HL-60 (cell line): ENCODE data around the gene NTN1.

Experiments used
- DNase-seq, 2 experiments: peaks; one replicate each; pipeline ENCODE4 v3.0.0-alpha.2; 2010 to 2020; ENCODE audit warnings: low read depth in 1 of 2, low spot score in 1 of 2
- H3K27ac ChIP-seq: fragments of 250-450 bp; sonication (Bioruptor Pico); replicated peaks from 2 replicates; pipeline ENCODE4 v1.5.1; 2020; ENCODE audit warnings: mild to moderate bottlenecking, moderate library complexity
- H3K27me3 ChIP-seq: fragments of 250-450 bp; sonication (Bioruptor Pico); 2 replicates; pipeline ENCODE4 v1.5.1; 2021; ENCODE audit warnings: mild to moderate bottlenecking, moderate library complexity; ENCODE audit not compliant: insufficient read depth, poor library complexity, severe bottlenecking
- H3K4me3 ChIP-seq: replicated peaks from 2 replicates; pipeline ENCODE4 v1.5.1; 2011; ENCODE audit warnings: mild to moderate bottlenecking, control low read depth, low read length; ENCODE audit not compliant: insufficient read depth
- GABPA ChIP-seq: IDR thresholded peaks from 2 replicates; pipeline ENCODE4 v1.6.1; 2012; ENCODE audit warnings: low read depth
- POLR2AphosphoS5 ChIP-seq: IDR thresholded peaks from 2 replicates; pipeline ENCODE4 v1.6.1; 2012; ENCODE audit warnings: low read depth
- SPI1 ChIP-seq: IDR thresholded peaks from 2 replicates; pipeline ENCODE4 v1.6.1; 2012; ENCODE audit warnings: low read depth, mild to moderate bottlenecking, borderline replicate concordance
- TF ChIP-seq, protein P1 (sequence below): IDR thresholded peaks from one replicate; pipeline ENCODE4 v1.5.1; 2011; ENCODE audit warnings: low read length, control low read depth, inconsistent platforms; ENCODE audit not compliant: insufficient read depth
- TF ChIP-seq, protein P2 (sequence below): IDR thresholded peaks from 2 replicates; pipeline ENCODE4 v1.6.1; 2012; ENCODE audit warnings: low read depth; ENCODE audit not compliant: insufficient replicate concordance

NTN1 gene

DNA sequence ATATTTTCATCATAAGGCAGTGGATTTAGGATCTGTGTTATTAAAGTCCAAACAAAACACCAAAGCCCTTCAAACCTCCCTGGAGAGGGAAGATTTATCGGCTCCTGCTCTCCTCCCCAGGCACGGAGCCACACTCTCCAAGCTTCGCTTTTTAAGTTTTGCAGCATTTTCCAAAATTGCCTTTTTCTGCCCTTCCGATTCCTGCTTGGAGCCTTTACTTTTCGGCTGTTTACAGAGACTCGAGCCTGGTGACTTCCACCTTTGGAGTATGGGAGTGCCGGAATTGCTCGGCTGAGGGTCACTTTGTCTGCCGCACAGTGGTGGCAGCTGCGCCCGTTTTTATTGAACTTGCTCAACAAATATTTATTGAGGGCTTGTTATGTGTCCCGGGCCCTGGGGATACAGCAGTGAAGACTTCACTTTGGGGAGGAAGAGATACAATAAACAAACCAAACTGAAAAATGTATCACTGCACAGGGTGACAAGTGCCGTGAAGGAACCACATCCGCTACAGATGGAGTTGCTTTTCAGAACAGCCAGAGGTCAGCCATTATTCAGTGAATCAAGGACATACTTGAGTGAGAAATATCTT, 185.5 kb downstream of the NTN1 start:
- TF ChIP-seq, protein P1, sequence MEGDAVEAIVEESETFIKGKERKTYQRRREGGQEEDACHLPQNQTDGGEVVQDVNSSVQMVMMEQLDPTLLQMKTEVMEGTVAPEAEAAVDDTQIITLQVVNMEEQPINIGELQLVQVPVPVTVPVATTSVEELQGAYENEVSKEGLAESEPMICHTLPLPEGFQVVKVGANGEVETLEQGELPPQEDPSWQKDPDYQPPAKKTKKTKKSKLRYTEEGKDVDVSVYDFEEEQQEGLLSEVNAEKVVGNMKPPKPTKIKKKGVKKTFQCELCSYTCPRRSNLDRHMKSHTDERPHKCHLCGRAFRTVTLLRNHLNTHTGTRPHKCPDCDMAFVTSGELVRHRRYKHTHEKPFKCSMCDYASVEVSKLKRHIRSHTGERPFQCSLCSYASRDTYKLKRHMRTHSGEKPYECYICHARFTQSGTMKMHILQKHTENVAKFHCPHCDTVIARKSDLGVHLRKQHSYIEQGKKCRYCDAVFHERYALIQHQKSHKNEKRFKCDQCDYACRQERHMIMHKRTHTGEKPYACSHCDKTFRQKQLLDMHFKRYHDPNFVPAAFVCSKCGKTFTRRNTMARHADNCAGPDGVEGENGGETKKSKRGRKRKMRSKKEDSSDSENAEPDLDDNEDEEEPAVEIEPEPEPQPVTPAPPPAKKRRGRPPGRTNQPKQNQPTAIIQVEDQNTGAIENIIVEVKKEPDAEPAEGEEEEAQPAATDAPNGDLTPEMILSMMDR, result no peak
- no peak for TF ChIP-seq POLR2AphosphoS5
- no peak for TF ChIP-seq GABPA
- TF ChIP-seq SPI1, result no peak
- TF ChIP-seq, protein P2, sequence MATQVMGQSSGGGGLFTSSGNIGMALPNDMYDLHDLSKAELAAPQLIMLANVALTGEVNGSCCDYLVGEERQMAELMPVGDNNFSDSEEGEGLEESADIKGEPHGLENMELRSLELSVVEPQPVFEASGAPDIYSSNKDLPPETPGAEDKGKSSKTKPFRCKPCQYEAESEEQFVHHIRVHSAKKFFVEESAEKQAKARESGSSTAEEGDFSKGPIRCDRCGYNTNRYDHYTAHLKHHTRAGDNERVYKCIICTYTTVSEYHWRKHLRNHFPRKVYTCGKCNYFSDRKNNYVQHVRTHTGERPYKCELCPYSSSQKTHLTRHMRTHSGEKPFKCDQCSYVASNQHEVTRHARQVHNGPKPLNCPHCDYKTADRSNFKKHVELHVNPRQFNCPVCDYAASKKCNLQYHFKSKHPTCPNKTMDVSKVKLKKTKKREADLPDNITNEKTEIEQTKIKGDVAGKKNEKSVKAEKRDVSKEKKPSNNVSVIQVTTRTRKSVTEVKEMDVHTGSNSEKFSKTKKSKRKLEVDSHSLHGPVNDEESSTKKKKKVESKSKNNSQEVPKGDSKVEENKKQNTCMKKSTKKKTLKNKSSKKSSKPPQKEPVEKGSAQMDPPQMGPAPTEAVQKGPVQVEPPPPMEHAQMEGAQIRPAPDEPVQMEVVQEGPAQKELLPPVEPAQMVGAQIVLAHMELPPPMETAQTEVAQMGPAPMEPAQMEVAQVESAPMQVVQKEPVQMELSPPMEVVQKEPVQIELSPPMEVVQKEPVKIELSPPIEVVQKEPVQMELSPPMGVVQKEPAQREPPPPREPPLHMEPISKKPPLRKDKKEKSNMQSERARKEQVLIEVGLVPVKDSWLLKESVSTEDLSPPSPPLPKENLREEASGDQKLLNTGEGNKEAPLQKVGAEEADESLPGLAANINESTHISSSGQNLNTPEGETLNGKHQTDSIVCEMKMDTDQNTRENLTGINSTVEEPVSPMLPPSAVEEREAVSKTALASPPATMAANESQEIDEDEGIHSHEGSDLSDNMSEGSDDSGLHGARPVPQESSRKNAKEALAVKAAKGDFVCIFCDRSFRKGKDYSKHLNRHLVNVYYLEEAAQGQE, result no peak

DNA sequence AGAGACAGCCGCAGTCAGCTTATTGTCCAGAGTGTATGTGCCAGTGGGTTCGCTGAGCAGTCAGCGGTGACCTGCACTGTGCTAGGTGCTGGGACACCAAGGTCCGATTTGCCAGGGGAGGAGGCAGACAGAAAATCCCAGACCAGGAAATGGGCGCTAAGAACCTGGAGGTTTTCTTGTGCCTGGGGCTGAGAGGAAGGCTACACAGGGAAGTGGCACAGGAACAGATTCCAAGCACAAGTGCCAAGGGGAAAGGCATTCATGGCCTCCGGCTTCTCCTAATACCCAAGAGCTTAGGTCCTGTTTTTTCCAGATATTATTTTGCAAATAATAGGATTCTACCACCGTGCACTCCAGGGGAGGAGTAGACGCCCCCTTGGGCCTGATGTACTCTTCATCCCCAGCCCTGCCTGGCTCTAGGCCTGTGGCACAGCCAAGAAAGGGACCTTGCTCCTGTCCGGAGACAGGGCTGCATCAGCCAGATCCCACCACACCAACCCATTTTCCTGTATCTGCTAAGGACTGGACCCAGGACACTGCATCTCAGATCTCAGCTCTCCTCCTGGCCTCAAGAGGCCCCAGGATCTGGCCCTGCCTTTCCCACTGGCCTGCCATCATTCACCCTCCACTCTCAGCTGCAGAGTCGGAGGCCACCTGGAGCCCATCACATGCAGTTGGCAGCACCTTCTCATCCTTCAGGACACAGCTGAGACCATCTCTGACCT, 187.2 kb downstream of the NTN1 start:
- no peak for DNase-seq
- Histone ChIP-seq H3K4me3 (no peak overlapping the region), H3K27me3 (no peaks in the 10 kb centered on the region), H3K27ac (no peak overlapping the region)
- TF ChIP-seq SPI1 (no peak), POLR2AphosphoS5 (no peak), GABPA (no peak)
- TF ChIP-seq, protein P2, result no peak
- TF ChIP-seq, protein P1, result no peak

More for the DNA sequence above, 185.5 kb downstream of the NTN1 start:
- Histone ChIP-seq H3K27me3 (no peaks in the 10 kb centered on the region), H3K4me3 (no peak overlapping the region), H3K27ac (no peak overlapping the region)
- DNase-seq, result no peak

DNA sequence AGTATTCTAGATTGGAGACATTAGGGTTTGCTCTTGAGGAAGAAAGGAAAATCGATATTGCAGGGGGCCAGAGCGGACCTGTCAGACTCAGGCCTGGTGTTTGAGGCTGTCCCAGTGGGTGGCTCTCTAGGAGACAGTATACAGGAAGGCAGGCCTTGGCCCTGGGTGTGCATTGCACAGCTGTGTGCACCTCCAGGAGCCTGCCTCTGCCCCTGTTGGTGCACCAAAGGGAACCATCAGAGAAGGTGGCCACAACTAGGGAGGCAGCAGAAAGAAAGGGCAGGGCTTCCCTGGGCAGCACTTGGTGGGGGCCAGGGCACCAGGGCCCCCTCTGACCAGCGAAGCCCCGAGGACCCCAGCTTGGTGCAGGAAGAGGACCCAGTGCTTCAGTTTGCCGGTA, 188.0 kb downstream of the NTN1 start:
- Histone ChIP-seq H3K27ac (no peak overlapping the region), H3K27me3 (no peaks in the 10 kb centered on the region), H3K4me3 (no peak overlapping the region)
- TF ChIP-seq, protein P2, result no peak
- TF ChIP-seq GABPA (no peak), SPI1 (no peak)
- TF ChIP-seq, protein P1, result no peak
- no peak for DNase-seq
